Glomerular visceral epithelial cell (primary cell): ENCODE results near the gene CTSD.

Experiments used
- DNase-seq: peaks from one replicate; pipeline ENCODE4 v3.0.0-alpha.2; 2016; ENCODE audit errors: extremely low spot score

CTSD gene

DNA sequence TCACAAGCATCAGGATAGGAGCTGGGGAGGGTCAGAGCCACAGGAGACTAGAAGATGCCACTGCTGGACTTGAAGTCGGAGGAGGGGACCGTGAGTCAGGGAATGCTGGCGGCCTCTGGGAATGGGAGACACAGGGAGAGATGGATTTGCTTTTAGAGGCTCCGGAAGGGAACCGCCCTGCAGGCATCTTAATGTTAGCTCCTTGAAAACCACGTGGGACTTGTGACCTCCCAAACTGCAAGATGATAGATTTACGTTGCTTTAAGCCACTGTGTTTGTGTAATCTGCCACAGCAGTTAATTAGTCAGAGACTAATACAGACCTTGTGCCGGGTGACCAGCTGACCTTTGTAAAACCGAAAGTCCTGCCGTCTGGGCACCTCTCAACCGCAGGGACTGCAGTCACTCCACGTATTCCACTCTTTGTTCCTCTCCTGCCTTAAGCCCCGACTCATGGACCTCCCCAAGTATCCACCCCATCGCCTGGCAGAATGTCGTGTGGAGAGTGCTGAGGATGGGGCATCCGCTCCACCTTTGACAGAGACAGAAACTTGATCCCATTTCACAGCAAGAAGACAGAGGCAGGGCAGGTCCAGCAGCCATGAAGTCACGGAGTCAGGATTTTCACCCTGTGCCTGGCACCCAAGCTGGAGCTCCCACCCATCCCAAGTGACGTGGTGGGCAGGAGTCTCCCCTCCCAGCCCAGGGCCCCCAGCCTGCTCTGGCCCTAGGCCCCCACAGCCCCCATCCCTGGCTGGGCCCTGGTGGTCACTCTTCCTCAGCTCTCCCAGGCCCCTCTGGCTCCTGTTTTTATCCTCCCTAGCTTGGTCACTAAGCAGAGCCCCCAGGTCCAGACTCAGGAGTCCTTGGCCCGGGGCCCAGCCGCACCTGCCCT lies 19.4 kb upstream of the CTSD start:
- peak; percentile 26 for DNase-seq

- DNase-seq = no peak
Observed at GRCh38 chr11:1782031-1782590, 18.4 kb upstream of the CTSD start.

DNA sequence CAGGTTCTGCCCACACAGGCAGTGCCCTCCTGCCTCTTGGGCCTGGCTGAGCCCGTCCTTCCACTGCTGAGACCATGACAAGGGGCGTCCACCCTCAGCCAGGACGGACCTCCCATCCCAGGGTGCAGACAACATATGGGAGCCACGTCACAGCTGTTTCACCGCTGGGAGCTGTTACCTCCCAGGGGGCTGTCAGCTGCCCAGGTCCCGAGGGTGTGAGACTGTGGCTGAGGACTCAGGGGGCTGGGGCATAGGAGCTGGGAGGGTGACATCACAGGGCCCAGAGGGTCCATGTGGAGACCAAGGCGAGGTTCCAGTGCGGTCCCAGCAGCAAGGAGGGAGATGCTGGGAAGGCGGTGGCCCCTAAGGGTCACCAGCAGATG lies 17.9 kb upstream of the CTSD start:
- no peak for DNase-seq

DNA sequence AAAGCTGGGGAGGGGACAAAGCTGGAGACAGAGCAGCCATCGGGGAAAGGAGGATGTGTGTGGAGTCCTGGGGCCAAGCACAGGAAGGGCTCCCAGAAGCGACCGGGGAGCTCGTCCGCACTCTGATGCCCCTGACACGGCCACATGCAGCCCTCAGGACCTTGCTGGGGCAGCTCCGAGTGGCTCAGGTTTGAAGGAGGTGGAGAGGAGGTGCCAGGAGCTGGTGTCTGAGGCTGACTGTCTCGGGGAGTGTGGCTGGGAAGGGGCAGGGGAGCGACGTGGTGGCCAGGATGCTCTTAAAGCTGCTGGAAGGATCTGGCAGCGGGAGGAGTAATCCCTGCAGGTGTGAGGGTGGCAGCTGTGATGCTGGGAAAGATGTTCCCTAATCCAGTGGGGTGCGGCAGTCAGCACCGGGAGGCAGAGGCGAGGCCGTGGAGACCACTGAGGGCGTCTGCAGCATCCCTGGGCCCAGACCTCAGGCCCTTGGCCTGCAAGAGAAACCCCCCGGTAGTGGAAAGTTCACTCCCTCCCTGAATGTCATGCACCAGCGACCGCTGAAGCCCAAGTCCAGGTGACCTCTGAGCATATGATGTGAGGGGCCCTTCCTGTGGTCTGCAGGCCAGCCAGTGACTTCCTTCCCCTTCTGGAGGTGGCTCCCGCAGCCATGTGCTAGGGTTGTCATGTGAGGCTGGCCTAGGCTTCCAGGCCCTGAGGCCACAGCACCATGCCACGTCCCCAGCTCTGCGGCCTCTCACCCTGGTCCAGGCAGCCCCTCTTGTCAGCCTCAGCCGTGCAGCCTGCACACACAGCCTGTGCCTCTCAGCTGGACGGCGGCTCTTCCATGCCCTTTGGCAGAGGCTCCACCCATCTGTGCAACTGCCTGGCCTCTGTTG lies 17.2 kb upstream of the CTSD start:
- no peak for DNase-seq

DNA sequence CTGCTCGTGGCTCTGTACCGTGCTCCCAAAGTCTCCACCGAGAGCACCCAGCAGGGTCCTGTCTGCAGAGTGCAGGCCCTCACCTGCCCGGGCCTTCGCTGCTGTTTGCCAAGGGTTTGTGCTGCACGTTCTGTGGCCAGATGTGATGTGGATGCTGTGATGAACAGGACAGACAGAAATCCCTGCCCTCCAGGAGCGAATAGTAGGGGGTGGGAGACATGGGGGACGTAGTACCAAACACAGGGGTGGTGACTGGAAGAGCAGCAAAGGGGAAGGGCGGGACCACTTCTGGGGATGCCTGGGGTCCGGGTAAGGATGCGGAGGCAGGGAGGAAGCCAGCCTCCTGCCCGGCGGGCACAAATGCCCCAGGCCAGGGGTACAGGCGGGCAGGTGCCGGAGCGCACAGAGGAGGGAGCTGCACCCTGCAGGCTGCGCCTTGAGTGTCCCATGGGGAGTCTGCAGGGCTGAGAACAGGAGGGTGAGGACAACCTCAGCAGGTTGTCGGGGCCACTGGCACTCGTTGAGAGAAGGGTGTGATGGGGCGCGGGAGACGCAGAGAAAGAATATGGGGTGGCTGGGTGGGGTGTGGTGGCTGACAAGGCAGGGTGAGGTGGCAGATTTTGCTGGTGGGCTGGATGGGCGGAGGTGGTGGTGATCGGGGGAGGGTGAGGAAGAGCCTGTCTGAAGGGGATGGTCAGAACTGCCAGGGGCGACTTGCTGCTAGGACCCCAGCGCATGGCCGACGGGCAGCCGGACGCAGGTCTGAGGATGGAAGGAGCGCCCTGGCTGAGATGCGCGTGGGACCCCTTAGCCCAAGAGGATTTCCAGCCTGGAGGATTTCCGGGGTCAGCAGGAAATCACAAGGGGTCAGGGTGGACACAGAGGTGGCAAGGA lies 16.3 kb upstream of the CTSD start:
- no peak for DNase-seq

- no peak for DNase-seq
Observed at GRCh38 chr11:1779034-1779805, 15.5 kb upstream of the CTSD start.

- no peak for DNase-seq
Observed at GRCh38 chr11:1778141-1778911, 14.6 kb upstream of the CTSD start.

GRCh38 chr11:1777737-1778136 lies 14.0 kb upstream of the CTSD start:
- DNase-seq = no peak

DNA sequence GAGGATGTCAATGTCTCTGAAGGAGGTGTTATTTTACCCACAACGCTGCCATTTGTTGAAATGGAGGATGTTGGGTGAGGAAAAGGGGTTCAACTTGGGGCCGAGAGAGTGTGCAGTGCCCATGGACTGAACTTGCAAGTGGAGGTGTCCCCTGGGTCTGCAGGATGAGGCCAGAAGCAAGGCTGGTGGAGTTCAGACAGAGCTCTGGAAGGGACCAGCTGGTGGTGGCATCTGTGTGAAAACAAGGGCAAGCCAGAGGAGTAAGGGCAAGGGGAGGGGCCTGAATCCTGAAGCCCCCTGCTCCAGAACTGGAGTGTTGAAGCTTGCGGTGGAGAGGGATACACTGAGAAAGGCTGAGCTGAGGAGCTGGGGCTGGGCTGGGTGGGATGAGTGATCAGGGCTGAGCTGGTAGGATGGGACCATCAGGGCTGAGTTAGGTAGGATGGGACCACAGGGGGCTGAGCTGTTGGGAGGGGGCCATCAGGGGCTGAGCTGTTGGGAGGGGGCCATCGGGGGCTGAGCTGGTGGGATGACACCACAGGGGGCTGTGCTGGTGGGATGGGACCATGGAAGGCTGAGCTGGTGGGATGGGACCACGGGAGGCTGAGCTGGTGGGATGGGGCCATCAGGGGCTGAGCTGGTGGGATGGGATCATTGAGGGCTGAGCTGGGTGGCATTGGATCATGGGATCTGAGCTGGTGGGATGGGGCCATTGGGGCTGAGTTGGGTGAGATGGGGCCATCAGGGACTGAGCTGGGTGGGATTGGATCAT lies 13.4 kb upstream of the CTSD start:
- DNase-seq = no peak

DNA sequence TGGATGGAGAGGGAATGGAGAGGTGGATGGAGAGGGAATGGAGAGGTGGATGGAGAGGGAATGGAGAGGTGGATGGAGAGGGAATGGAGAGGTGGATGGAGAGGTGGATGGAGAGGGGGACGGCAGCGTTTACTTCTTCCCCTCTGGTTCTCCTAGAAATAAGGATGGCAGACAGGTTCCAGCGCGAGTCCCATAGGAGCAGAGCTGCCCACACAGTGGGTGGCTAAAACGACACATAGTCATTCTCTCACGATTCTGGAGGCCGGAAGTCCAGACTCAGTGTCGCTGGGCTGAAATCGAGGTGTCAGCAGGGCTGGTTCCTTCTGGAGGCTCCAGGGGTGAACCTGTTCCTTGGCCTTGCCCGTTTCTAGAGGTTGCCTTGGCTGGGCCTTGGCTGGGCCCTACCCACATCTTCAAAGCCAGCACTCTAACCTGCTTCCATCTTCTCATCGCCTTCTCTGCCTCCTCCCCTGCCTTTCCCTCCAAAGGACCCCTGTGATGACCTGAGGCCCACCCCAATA lies 12.7 kb upstream of the CTSD start:
- no peak for DNase-seq

DNA sequence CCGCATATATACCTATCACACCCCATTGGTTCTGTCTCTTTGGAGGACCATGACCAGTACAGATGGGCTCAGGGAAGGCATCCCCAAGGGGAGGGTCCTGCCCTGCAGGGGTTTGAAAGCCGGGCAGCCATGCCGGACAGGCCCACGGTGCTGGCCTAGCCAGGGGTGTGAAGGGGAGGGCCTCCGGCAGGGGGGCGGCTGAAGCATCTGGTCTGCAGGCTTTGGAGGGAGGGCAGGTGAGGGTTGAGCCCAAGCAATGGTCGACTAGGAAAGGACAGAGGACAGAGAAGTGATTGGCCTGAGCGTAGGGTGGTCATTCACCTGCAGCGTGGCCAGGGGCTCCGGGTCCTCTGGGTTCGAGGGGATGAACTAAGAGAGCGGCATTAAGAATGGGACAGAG lies 11.2 kb upstream of the CTSD start:
- no peak for DNase-seq

DNA sequence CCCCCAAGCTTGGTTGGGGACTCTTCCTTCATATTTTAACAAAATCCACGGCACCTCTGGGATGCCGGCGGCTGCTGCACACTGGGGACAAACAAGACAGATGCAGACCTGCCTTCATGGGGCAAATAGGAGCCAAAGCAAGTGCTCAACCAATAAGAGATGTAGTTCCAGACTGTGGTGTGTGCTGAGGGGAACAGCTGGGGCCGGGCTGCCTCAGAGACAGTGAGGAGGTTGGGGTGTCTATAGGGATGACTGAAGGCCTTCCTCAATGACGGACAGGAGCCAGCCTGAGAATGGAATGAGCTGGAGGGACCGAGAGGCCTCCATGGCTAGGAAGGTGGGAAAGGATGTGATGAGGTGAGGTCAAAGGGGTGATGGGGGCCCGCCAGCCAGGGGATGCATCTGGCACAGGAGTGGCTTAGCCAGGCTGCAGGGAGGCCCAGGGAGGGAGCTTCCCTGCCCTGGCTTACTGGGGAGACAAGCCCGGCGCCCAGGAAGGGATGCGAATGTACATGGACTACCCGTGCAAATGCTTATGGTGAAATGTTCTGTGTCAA lies 10.3 kb upstream of the CTSD start:
- no peak for DNase-seq

GRCh38 chr11:1773131-1773993 lies 9.6 kb upstream of the CTSD start:
- no peak for DNase-seq

GRCh38 chr11:1772270-1773130 lies 8.8 kb upstream of the CTSD start:
- peak; percentile 96 for DNase-seq

DNA sequence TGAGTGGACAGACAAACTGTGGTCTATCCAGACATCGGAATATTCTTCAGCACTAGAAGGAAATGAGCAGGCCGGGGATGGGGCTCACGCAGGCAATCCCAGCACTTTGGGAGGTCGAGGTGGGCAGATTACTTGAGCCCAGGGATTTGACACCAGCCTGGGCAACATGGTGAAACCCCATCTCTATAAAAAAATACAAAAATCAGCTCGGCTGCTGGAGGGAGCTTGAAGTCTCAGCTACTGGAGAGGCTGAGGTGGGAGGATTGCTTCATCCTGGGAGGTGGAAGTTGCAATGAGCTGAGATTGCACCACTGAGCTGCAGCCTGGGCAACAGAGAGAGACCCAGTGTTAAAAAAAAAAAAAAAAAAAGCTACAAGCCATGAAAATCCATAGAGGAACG lies 8.0 kb upstream of the CTSD start:
- peak; percentile 28 for DNase-seq

- no peak for DNase-seq
Observed at GRCh38 chr11:1771273-1771672, 7.5 kb upstream of the CTSD start.

DNA sequence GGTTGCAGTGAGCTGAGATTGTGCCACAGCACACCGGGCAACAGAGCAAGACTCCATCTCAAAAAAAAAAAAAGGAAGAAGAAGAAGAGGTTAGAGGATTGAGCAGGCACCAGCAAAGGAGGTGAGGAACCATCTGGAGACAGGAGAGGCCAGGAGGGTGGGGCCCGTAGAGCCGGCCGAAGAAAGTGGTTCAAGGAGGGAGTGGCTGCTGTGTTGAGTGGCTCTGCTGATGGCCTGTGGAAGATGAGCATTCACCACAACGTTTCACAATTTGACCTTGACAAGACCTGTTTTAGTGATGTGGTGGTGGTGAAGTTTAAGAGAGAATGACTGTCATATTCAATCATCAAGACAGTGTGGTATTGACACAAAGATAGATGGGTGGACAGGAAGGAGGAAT lies 6.8 kb upstream of the CTSD start:
- DNase-seq = no peak
